NCI-H2196 (cell line): ENCODE measurements around the gene PRLR.

Experiments
- DNase-seq: peaks from one replicate; lab custom pipeline; 2025; ENCODE audit not compliant: unreplicated experiment; lab: John Stamatoyannopoulos, UW

PRLR gene

GRCh38 chr5:35091704-35092103 is 138.6 kb downstream of the PRLR start:
- no peak for DNase-seq

GRCh38 chr5:35089334-35090314 is 140.7 kb downstream of the PRLR start:
- peak; percentile 54 for DNase-seq

GRCh38 chr5:35087991-35088390 is 142.3 kb downstream of the PRLR start:
- no peak for DNase-seq

DNA sequence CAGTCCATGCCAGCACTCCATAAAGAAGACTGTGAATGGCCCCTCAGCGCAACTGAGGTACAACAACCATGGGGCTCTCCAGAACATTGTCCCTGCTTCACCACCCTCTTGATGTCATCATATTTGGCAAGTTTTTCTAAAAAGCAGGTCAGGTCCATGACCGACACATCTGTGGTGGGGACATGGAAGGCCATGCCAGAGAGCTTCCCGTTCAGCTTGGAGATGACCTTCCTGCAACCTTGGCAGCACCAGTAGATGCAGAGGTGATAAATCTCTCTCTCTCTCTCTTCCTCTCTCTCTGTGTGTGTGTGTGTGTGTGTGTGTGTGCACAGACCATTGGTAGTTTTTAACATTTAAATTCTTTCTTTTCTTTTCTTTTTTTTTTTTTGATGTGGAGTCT is 147.1 kb downstream of the PRLR start:
- DNase-seq, result no peak

- DNase-seq, result no peak
These were observed 147.8 kb downstream of the PRLR start for GRCh38 chr5:35082530-35082929.

DNA sequence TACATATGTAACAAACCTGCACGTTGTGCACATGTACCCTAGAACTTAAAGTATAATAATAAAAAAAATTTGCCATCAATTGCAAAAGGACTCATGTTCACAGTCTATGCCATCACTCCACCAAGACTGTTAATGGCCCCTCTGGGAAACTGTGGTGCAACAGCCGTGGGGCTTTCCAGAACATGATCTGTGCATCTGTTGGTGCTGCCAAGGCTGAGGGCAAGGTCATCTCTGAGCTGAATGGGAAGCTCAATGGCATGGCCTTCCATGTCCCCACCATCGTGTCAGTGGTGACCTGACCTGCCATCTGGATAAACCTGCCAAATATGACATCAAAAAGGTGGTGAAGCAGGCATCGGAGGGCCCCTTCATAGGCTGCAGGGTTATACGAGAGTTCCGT is 149.2 kb downstream of the PRLR start:
- DNase-seq, result no peak

DNA sequence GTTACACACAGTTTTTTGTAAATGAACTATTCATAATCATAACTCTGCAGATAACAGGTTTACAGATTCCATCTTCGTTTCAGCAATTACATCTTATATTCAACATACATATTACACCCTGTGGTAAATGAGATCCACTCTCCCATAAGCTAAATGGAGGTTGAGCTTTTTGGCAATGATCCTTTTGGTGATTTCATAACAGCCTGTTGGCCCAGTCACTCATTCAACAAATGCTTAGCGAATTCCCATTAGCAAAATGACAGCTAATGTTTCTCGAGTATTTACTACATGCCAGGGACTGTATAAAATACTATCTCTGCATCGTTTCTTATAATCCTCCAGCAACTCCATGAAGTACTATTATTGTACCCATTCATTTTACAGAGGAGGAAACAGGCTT is 157.1 kb downstream of the PRLR start:
- DNase-seq, result no peak

- no peak for DNase-seq
These were observed 161.1 kb downstream of the PRLR start for GRCh38 chr5:35069188-35069587.

DNA sequence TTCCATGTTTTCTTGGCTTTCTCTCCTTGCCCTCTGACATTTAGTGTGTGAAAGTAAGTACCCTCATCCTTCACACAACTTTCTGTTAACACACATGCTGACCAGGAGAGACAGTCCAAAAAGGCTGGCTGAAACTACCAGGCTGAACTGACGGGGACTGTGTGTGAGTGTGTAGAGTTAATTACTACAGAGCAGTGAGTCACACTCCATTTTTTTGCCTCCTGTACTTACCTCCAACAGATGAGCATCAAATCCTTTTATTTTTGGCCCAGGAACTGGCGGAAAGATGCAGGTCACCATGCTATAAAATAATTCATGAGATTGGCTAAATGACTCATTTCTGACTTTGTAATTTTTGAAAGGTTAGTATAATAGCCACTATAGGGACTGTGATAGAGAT is 162.3 kb downstream of the PRLR start:
- no peak for DNase-seq

GRCh38 chr5:35066260-35066795 is 164.0 kb downstream of the PRLR start:
- no peak for DNase-seq

GRCh38 chr5:35063414-35063813 is 166.9 kb downstream of the PRLR start:
- no peak for DNase-seq

DNA sequence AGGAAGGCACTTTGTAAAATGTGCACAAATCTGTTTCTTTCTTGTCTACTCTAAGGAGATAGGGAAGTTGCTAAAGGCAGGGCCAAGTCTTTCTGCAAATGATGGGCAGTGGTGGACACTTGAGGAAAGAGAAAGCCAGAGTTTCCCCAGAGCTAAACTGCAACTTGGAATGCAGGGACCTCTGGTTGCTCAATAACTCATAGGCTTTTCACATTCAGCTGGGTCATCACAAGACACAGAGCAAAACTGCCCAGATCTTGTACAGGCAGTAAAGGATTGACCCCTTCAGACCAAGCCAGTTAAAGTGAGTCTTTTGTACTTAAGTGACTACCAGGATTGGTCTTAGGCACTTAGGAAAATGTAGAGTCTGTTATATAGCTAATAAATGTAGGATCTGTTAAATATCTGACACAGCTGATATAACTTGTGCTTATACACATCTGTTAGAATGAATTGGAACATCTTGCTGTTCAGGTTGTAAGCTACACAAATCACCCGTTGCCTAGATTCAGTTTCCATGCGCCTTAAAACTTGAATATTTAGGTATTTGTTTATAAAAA is 169.0 kb downstream of the PRLR start:
- no peak for DNase-seq

DNA sequence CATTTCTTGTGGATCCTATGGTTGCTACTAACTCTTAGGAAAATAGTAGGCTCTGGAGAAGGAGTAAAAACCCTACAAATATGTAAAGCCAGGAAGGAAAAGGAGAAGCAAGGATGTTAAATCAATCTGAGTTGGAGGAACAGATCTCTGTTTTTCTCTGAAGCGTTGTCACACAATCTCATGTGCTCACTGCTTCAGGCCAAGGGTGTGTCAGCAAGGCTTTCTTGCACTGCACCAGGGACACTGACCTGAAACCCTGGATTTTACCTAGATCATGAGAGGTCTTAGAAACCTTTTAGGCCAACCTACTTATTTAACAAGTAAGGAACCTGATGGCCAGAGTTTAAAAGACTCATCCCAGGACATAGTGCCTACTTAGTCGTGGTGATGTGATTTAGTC is 170.1 kb downstream of the PRLR start:
- no peak for DNase-seq

- no peak for DNase-seq
These were observed 171.0 kb downstream of the PRLR start for GRCh38 chr5:35059251-35059650.

DNA sequence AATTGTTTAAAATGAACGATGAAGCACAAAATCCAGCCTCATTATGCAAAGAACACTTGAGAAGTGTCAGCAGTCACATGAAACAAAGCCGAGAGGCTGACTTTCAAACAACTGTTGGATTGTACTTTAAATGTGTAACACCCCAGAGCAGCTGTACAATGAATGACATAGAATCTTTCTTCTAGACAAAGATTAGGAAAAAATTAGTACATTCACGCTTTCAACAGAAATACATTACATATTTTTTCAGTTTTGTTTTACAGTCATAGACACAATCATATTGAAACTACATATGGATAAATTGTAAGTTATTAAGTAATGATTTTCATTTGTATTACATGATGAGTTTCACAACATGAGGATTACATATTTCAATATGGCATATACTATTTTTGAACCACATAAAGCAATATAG is 171.9 kb downstream of the PRLR start:
- no peak for DNase-seq

DNA sequence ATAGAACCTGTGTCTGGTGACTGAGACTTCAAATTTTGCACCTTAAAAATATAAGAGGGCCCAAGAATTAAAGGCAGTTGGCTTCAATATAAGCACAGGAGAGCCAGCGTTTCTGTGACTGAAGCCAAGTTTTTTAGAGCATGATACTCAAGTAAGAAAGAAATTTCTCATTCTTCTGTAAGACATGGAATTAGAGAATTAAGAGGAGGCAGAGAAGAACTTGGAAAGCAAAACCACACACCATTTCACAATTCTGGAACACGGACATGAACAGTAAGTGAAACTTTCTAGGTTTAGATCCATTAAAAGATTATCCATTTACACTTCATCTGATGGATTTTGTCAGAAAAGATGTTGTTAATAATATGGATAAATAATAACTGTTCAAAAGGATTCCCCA is 173.6 kb downstream of the PRLR start:
- no peak for DNase-seq

DNA sequence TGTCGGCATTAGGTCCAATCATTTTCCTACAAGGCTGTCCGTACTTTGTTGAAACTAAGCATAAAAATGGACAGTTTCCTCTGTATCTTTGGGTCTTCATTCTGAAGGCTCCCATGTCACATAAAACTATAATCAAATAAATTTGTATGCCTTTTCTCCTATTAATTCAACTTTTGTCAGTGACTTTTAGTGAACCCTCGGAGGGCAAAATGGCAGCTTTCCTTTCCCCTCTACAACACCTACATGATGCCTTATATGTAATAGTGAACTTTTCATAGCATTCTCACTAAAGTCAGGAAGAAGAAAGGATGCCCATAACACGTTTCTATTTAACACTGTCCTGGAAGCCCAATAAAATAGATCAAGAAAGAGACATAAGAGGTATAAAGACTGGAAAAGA is 177.4 kb downstream of the PRLR start:
- DNase-seq, result no peak

DNA sequence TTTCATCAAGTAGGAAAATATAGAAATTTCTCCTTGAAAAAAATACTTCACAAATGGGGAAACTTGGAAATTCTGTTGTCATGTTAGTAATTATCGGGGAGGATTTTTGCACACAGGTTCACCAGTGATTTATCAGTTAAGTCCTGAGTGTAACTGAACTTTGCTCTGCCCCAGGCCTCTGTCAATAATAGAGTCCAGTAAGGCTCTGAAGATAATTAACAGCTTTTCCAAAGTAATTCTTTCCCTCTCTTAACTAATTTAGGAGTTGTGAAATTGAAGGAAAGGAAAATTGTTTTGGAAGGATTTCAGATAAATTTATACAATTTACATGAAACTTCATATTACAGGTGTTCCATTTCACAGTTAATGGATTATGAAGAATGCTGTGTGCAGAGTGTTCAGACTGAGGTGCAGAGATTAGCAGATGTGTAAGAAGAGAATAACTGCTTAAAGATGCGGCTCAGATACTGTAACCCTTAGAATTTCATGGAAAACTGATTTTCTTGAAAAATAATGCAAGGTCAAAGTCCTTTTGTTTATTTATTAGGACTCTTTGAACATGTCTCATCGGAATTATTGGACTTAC is 179.7 kb downstream of the PRLR start:
- DNase-seq, result no peak

DNA sequence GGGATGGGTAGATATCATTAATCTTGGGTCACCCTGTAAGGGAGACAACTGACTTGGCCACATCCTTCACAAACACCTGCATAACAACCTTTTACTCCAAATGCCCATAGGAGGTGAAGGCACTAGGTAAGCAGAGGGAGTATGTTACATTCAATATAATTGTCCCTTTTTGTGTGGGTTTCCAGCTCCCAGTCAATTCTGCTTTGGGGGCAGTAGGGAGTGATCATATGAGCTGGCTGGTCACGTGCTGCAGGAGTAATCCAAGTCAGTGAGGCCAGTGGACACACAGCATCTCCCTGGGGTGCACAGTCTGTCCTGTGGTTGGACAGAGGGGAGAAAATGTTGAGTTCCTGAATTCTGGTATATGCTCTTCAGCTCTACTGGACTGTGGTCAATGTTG is 181.4 kb downstream of the PRLR start:
- no peak for DNase-seq

- no peak for DNase-seq
These were observed 182.4 kb downstream of the PRLR start, which contains the start of gene AGXT2 for GRCh38 chr5:35047785-35048404. Gene AGXT2 (minus strand): TSS chr5:35047949. CDS start chr5:35047892, 57 bp downstream.

DNA sequence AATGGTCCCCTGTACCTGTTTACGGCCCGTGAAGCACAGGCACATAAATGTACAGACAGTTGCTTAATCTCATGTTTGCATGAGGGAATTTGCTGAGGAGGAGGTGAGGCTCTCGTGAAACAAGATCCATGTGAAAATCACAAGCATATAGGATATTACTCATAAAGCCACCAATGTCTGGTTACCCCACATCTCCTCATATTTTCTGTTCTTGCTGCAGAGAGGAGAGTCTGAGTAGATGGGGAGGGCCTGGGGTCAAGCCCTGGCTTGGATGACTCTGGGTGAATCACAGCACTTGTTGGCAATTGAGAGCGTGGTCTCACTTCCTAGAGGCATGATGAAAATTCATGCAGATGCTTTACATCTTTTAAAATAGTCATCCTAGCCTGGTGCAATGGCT is 183.5 kb downstream of the PRLR start:
- no peak for DNase-seq
